ENCODE results near the gene FADS2.
A peak's percentile ranks its signal among the peaks of the same experiment; 100 is the strongest.
"Not testable (repeated sequence)": the region's sequence is repeated elsewhere in the genome, so short reads cannot be mapped to it uniquely, and the experiment has no call there.

The FADS2 gene

GRCh38 chr11:61868571-61869428 is 40.7 kb downstream of the FADS2 start:
- DNase-seq (ENCODE audit: low read depth), result no peak

- DNase-seq (ENCODE audit: low read depth), result no peak
Measured at GRCh38 chr11:61869429-61869707, 41.3 kb downstream of the FADS2 start.

GRCh38 chr11:61869708-61870451 is 41.8 kb downstream of the FADS2 start:
- no peak for DNase-seq (ENCODE audit: low read depth)

GRCh38 chr11:61870541-61871031 is 42.5 kb downstream of the FADS2 start:
- DNase-seq (ENCODE audit: low read depth), result no peak

- DNase-seq (ENCODE audit: low read depth), result peak; percentile 33
Measured at GRCh38 chr11:61871158-61871597, 43.1 kb downstream of the FADS2 start.

- no peak for DNase-seq (ENCODE audit: low read depth)
Measured at GRCh38 chr11:61872935-61873565, 45.0 kb downstream of the FADS2 start.

- DNase-seq (ENCODE audit: low read depth), result no peak
Measured at GRCh38 chr11:61873588-61874376, 45.7 kb downstream of the FADS2 start.

GRCh38 chr11:61874377-61874809 is 46.3 kb downstream of the FADS2 start:
- DNase-seq (ENCODE audit: low read depth), result no peak

GRCh38 chr11:61874853-61875252 is 46.8 kb downstream of the FADS2 start:
- DNase-seq (ENCODE audit: low read depth), result no peak

- DNase-seq (ENCODE audit: low read depth), result no peak
Measured at GRCh38 chr11:61875698-61876097, 47.6 kb downstream of the FADS2 start.

GRCh38 chr11:61879152-61879551 is 51.1 kb downstream of the FADS2 start:
- no peak for DNase-seq (ENCODE audit: low read depth)

- no peak for DNase-seq (ENCODE audit: low read depth)
Measured at GRCh38 chr11:61880031-61880430, 51.9 kb downstream of the FADS2 start.

- no peak for DNase-seq (ENCODE audit: low read depth)
Measured at GRCh38 chr11:61880454-61880853, 52.4 kb downstream of the FADS2 start.

- no peak for DNase-seq (ENCODE audit: low read depth)
Measured at GRCh38 chr11:61881397-61881796, 53.3 kb downstream of the FADS2 start.

- DNase-seq (ENCODE audit: low read depth), result not testable (repeated sequence)
Measured at GRCh38 chr11:61882267-61882666, 54.2 kb downstream of the FADS2 start.

- no peak for DNase-seq (ENCODE audit: low read depth)
Measured at GRCh38 chr11:61882879-61883278, 54.8 kb downstream of the FADS2 start.

GRCh38 chr11:61883327-61883726 is 55.2 kb downstream of the FADS2 start:
- no peak for DNase-seq (ENCODE audit: low read depth)

- DNase-seq (ENCODE audit: low read depth), result no peak
Measured at GRCh38 chr11:61883947-61884346, 55.8 kb downstream of the FADS2 start.

- no peak for DNase-seq (ENCODE audit: low read depth)
Measured at GRCh38 chr11:61885166-61885778, 57.2 kb downstream of the FADS2 start.

- DNase-seq (ENCODE audit: low read depth), result no peak
Measured at GRCh38 chr11:61885784-61886580, 57.9 kb downstream of the FADS2 start.

GRCh38 chr11:61886643-61887042 is 58.5 kb downstream of the FADS2 start:
- DNase-seq (ENCODE audit: low read depth), result no peak
